Heart left ventricle (tissue), 13 donors: Measurements from ENCODE around the gene ADAMTSL5.

Experiments
- CTCF ChIP-seq, 12 donors: fragments of 200-600 bp; sonication (generic) in 4 of 12; IDR thresholded peaks; one replicate each; pipeline versions ENCODE4 v1.5.0 to v1.8.0; 2018 to 2022; ENCODE audit warnings: antibody characterized with exemption in 12 of 12, mild to moderate bottlenecking in 5 of 12
- POLR2A ChIP-seq, 2 donors: fragments of 450-650 bp; IDR thresholded peaks; one replicate each; pipeline ENCODE4 v1.6.1; 2017; ENCODE audit warnings: antibody characterized with exemption in 2 of 2, mild to moderate bottlenecking in 2 of 2, moderate library complexity in 2 of 2
- donor health status: ischemic (EF 13 %, LVEDD 7.1; RV severe dilation, severe dysfunction).
- donor health status: DM: no; HTN: yes; CAD: no.
- donor health status: DM: no; HTN: no; CAD: no.
- donor health status: ischemic (EF 25% LVEDD 6.9; RV normal size, moderate dysfunction).
- donor health status: ischemic (EF 25% LVEDD 5.7; RV mildly dilated, moderate dysfunction).
- donor health status: ischemic (EF 35%, LVEDD 5.7; RV mildly dilated, moderate dysfunction).
- donor health status: nonischemic (EF 11% LVEDD 7.7; RV severe dilation, severe dysfunction).
- donor health status: DM: yes; HTN: yes; CAD: no.
- donor health status: PGD.
- donor health status: ischemic (EF 29% LVEDD 5.4; RV normal size, mild dysfunction).
- donor health status: nonischemic (EF 23%, LVEDD 6.1; RV moderate dilation, normal function).

- no peak for TF ChIP-seq CTCF (IDR thresholded peaks at IDR 0.05)
- no peak for TF ChIP-seq POLR2A (IDR thresholded peaks at IDR 0.05)
Measured at GRCh38 chr19:1528596-1529429, 16.0 kb upstream of the ADAMTSL5 start.
